ENCODE data around the gene SMO.

The SMO gene

GRCh38 chr7:129176916-129177710 lies 11.3 kb upstream of the SMO start:
- CTCF ChIA-PET, result interaction anchor here (2.7 kb wide), 1 partner anchor 13 kb away, joined by 9 read pairs; no protein-coding TSS in a partner anchor
- DNase-seq (ENCODE audit: extremely low spot score), result no peak
- TF ChIP-seq FOXK2 (IDR thresholded peaks at IDR 0.05) (no peak), NFRKB (IDR thresholded peaks at IDR 0.05) (no peak), CTBP1 (IDR thresholded peaks at IDR 0.05; ENCODE audit: borderline replicate concordance) (no peak), SUZ12 (IDR thresholded peaks at IDR 0.05) (no peak), FOXA1 (IDR thresholded peaks at IDR 0.05) (no peak), SP1 (IDR thresholded peaks at IDR 0.05) (no peak), ARNT (IDR thresholded peaks at IDR 0.05) (no peak)
- POLR2A ChIA-PET, result no interaction called here

- DNase-seq (ENCODE audit: extremely low spot score), result no peak
- CTCF ChIA-PET, result interaction anchor here (0.9 kb wide), 1 partner anchor 21 kb away, joined by 3 read pairs; no protein-coding TSS in a partner anchor
- no peak for TF ChIP-seq ARNT (IDR thresholded peaks at IDR 0.05)
- TF ChIP-seq LEF1 (IDR thresholded peaks at IDR 0.05; ENCODE audit: borderline replicate concordance), result no peak
- TF ChIP-seq FOXA1 (IDR thresholded peaks at IDR 0.05), result no peak
- TF ChIP-seq ELF4 (IDR thresholded peaks at IDR 0.05), result no peak
- no peak for TF ChIP-seq FOXM1 (IDR thresholded peaks at IDR 0.05; ENCODE audit: borderline replicate concordance)
- TF ChIP-seq CTBP1 (IDR thresholded peaks at IDR 0.05; ENCODE audit: borderline replicate concordance), result no peak
- no peak for TF ChIP-seq BHLHE40 (IDR thresholded peaks at IDR 0.05; ENCODE audit: borderline replicate concordance)
- no peak for TF ChIP-seq SP1 (IDR thresholded peaks at IDR 0.05)
- TF ChIP-seq TARDBP (IDR thresholded peaks at IDR 0.05), result no peak
- no peak for TF ChIP-seq HDGF (IDR thresholded peaks at IDR 0.05; ENCODE audit: borderline replicate concordance)
- no peak for TF ChIP-seq FOXK2 (IDR thresholded peaks at IDR 0.05)
- TF ChIP-seq, protein P1, sequence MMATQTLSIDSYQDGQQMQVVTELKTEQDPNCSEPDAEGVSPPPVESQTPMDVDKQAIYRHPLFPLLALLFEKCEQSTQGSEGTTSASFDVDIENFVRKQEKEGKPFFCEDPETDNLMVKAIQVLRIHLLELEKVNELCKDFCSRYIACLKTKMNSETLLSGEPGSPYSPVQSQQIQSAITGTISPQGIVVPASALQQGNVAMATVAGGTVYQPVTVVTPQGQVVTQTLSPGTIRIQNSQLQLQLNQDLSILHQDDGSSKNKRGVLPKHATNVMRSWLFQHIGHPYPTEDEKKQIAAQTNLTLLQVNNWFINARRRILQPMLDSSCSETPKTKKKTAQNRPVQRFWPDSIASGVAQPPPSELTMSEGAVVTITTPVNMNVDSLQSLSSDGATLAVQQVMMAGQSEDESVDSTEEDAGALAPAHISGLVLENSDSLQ (IDR thresholded peaks at IDR 0.05), result no peak
- TF ChIP-seq NFRKB (IDR thresholded peaks at IDR 0.05), result no peak
- TF ChIP-seq SUZ12 (IDR thresholded peaks at IDR 0.05), result no peak
- TF ChIP-seq ZNF384 (IDR thresholded peaks at IDR 0.05), result no peak
- no peak for TF ChIP-seq L3MBTL2 (conservative IDR thresholded peaks at IDR 0.05)
- POLR2A ChIA-PET, result no interaction called here
Measured at GRCh38 chr7:129184981-129185670, 3.3 kb upstream of the SMO start.

DNA sequence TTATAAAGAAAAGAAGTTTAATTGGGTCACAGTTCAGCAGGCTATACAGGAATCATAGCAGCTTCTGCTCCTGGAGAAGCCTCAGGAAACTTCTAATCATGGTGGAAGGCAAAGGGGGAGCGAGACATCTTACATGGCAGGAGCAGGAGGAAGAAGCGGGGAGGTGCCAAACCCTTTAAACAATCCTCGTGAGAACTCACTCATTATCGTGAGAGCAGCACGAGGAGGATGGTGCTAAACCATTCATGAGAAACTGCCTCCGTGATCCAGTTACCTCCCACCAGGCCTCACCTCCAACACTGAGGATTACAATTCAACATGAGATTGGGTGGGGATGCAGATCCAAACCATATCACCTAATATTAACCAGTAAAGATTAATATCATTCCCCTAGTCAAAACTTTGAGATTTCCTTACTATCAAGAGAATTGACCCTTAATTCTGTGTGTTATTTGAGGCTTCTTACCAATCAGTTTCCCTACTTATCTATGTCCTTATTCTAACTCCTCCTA lies 1.6 kb upstream of the SMO start:
- TF ChIP-seq ZNF384 (IDR thresholded peaks at IDR 0.05) (no peak), TARDBP (IDR thresholded peaks at IDR 0.05) (no peak), HDGF (IDR thresholded peaks at IDR 0.05; ENCODE audit: borderline replicate concordance) (no peak), FOXK2 (IDR thresholded peaks at IDR 0.05) (no peak), ELF4 (IDR thresholded peaks at IDR 0.05) (no peak), BHLHE40 (IDR thresholded peaks at IDR 0.05; ENCODE audit: borderline replicate concordance) (no peak), FOXM1 (IDR thresholded peaks at IDR 0.05; ENCODE audit: borderline replicate concordance) (no peak)
- CTCF ChIA-PET, result no interaction called here
- POLR2A ChIA-PET, result no interaction called here
- no peak for DNase-seq (ENCODE audit: extremely low spot score)

GRCh38 chr7:129187681-129188371 lies 607 bp upstream of the SMO start:
- DNase-seq (ENCODE audit: extremely low spot score), result no peak
- POLR2A ChIA-PET, result interaction anchor here (2.0 kb wide), 1 partner anchor 10 kb away, joined by 5 read pairs; no protein-coding TSS in a partner anchor
- TF ChIP-seq, protein P1 (IDR thresholded peaks at IDR 0.05), result no peak
- TF ChIP-seq HDGF (IDR thresholded peaks at IDR 0.05; ENCODE audit: borderline replicate concordance), result no peak
- CTCF ChIA-PET, result no interaction called here

DNA sequence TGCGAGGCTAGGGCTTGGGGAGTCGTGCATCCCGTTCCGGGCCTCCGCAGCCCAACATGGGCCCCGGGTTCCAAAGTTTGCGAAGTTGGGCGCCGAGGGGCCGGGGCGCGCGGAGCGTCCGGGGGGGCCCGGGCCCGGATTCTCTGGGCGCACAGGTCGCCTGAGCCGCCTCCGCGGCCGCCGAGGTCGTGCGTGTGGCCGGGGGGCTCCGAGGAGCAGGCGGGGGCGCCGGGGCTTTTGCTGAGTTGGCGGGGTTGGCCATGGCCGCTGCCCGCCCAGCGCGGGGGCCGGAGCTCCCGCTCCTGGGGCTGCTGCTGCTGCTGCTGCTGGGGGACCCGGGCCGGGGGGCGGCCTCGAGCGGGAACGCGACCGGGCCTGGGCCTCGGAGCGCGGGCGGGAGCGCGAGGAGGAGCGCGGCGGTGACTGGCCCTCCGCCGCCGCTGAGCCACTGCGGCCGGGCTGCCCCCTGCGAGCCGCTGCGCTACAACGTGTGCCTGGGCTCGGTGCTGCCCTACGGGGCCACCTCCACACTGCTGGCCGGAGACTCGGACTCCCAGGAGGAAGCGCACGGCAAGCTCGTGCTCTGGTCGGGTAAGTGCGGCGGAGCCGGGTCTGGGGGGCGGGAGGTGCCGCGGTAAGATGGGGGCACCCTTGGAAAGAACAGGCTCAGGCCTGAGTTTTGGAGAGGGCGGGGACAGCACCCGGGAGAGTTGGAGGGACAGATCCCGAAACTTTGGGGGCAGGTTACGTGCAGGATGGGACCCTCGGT lies 643 bp downstream of the SMO start:
- DNase-seq (ENCODE audit: extremely low spot score), result peak; percentile 60
- CTCF ChIA-PET, result interaction anchor here (0.6 to 1.2 kb wide), 2 partner anchors 25 to 62 kb away, joined by 3 to 5 read pairs; no protein-coding TSS in a partner anchor
- POLR2A ChIA-PET, result interaction anchor here (0.8 to 2.0 kb wide), 2 partner anchors 9 to 17 kb away, joined by 4 to 5 read pairs; no protein-coding TSS in a partner anchor
- TF ChIP-seq L3MBTL2 (conservative IDR thresholded peaks at IDR 0.05) (peak; percentile 31; the same call in 1 of the 2 replicates), ELF4 (IDR thresholded peaks at IDR 0.05) (no peak)

- DNase-seq (ENCODE audit: extremely low spot score), result no peak
- POLR2A ChIA-PET, result interaction anchor here (0.8 to 2.0 kb wide), 2 partner anchors 8 to 18 kb away, joined by 4 to 5 read pairs; no protein-coding TSS in a partner anchor
- CTCF ChIA-PET, result interaction anchor here (1.2 kb wide), 1 partner anchor 26 kb away, joined by 5 read pairs; no protein-coding TSS in a partner anchor
- TF ChIP-seq NFRKB (IDR thresholded peaks at IDR 0.05) (no peak), FOXA1 (IDR thresholded peaks at IDR 0.05) (no peak), ARNT (IDR thresholded peaks at IDR 0.05) (no peak)
Measured at GRCh38 chr7:129189661-129190310, 1.4 kb downstream of the SMO start.

Measured in HEK293T (cell line).